OCI-LY1 (cell line): ENCODE measurements around the gene ZNF735.
A peak's percentile ranks its signal among the peaks of the same experiment; 100 is the strongest.

Experiments
- CTCF ChIP-seq: fragments of 200-600 bp; sonication (generic), shearing (Covaris generic); IDR thresholded peaks from 2 replicates; pipeline ENCODE4 v1.5.1; 2017; ENCODE audit warnings: mild to moderate bottlenecking, antibody characterized with exemption, low read length, moderate library complexity, mixed read lengths
- EZH2 ChIP-seq: fragments of 200-600 bp; sonication (generic), shearing (Covaris generic); IDR thresholded peaks from 2 replicates; pipeline ENCODE4 v1.8.0; 2017; ENCODE audit warnings: borderline replicate concordance, mixed run types, mild to moderate bottlenecking, antibody characterized with exemption, low read length, moderate library complexity, mixed read lengths

DNA sequence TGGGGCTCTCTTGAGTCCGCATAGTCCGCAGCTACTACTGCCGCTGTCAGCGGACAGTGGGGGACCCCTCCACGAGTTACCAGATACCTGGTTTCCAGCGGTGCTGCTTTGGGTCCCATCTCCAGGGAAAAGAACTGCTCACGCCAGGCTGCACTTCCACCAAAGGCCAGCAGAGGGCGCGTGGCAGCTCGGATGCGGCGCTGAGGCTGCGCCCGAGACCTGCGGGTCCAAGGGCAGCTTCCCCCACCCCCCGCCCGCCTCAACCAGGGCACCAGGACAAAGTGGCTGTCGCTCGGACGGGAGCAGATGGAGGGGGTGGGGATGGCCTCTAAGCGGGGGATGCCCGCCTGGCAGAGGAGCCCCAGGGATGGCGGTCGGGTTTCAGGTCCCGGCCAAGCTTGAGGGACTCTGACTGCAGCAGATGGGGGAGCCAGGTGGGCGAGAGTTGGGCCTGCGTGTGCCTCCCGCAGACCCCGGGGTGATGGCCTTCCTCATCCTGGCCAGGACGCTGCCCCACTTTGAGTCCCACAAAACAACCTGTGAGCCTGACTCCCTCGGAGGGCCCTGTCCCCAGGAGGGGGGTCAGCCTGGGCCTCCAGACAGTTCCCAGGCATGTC is 23.8 kb upstream of the ZNF735 start:
- peak; percentile 90 for TF ChIP-seq CTCF
- TF ChIP-seq EZH2 = no peak
